HL-60 (cell line): ENCODE measurements around the gene RSPO1.

Experiments used
- DNase-seq, 2 experiments: peaks; one replicate each; pipeline ENCODE4 v3.0.0-alpha.2; 2010 to 2020; ENCODE audit warnings: low read depth in 1 of 2, low spot score in 1 of 2
- H3K27ac ChIP-seq: fragments of 250-450 bp; sonication (Bioruptor Pico); replicated peaks from 2 replicates; pipeline ENCODE4 v1.5.1; 2020; ENCODE audit warnings: mild to moderate bottlenecking, moderate library complexity
- H3K27me3 ChIP-seq: fragments of 250-450 bp; sonication (Bioruptor Pico); 2 replicates; pipeline ENCODE4 v1.5.1; 2021; ENCODE audit warnings: mild to moderate bottlenecking, moderate library complexity; ENCODE audit not compliant: insufficient read depth, poor library complexity, severe bottlenecking
- H3K4me3 ChIP-seq: replicated peaks from 2 replicates; pipeline ENCODE4 v1.5.1; 2011; ENCODE audit warnings: mild to moderate bottlenecking, control low read depth, low read length; ENCODE audit not compliant: insufficient read depth
- CTCF ChIP-seq: IDR thresholded peaks from one replicate; pipeline ENCODE4 v1.5.1; 2011; ENCODE audit warnings: low read length, control low read depth, inconsistent platforms; ENCODE audit not compliant: insufficient read depth
- GABPA ChIP-seq: IDR thresholded peaks from 2 replicates; pipeline ENCODE4 v1.6.1; 2012; ENCODE audit warnings: low read depth
- POLR2AphosphoS5 ChIP-seq: IDR thresholded peaks from 2 replicates; pipeline ENCODE4 v1.6.1; 2012; ENCODE audit warnings: low read depth
- REST ChIP-seq: IDR thresholded peaks from 2 replicates; pipeline ENCODE4 v1.6.1; 2012; ENCODE audit warnings: low read depth; ENCODE audit not compliant: insufficient replicate concordance
- SPI1 ChIP-seq: IDR thresholded peaks from 2 replicates; pipeline ENCODE4 v1.6.1; 2012; ENCODE audit warnings: low read depth, mild to moderate bottlenecking, borderline replicate concordance

RSPO1 gene

GRCh38 chr1:37667023-37667671 lies 32.5 kb upstream of the RSPO1 start:
- Histone ChIP-seq H3K27ac (no peak overlapping the region), H3K4me3 (no peak overlapping the region), H3K27me3 (peaks cover 3% of the 10 kb centered on the region)
- TF ChIP-seq GABPA (no peak), CTCF (no peak), REST (no peak), POLR2AphosphoS5 (no peak), SPI1 (no peak)
- DNase-seq = no peak

DNA sequence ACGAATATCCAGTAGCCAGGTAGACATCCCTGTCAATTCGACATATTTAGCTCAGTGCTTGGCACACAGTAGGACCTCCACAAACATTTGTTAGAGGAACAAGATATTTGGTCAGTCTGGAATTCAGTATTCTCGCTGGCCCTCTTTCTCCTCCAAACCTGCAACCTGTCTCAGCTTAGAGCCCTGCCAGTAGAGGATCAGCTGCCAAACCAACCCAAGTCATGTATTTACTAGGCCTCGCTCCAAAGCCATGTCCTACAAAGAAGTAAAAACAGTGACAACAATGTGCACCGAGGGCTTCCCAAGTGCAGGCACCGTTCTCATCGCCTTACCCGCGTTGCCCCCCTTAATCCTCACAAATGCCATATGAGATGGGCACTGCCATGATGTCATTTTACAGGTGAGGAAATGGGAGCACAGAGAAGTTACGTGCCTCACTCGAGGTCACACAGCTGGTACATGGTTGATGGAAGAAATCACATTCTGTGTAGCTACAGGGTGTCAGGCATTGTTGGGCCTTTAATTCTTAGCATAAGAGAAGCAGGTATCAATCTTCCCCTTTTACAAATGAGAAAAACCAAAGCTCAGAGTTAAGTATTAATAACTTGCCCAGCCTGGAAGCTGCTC lies 31.7 kb upstream of the RSPO1 start:
- Histone ChIP-seq H3K4me3 (no peak overlapping the region), H3K27me3 (peaks cover 3% of the 10 kb centered on the region)

More for the DNA sequence above, 31.7 kb upstream of the RSPO1 start:
- TF ChIP-seq CTCF = no peak
- no peak for TF ChIP-seq SPI1
- TF ChIP-seq POLR2AphosphoS5 = no peak
- TF ChIP-seq REST = no peak
- TF ChIP-seq GABPA = no peak
- no peak for DNase-seq
- no peak overlapping the region for H3K27ac ChIP-seq
